PC-3 (cell line): Measurements from ENCODE around the gene HUS1.

Experiments
- CTCF ChIP-seq: fragments of 300-600 bp; sonication (generic); conservative IDR thresholded peaks from 2 replicates; pipeline ENCODE4 v1.5.1; 2017; ENCODE audit warnings: antibody characterized with exemption, low read depth, mild to moderate bottlenecking, low read length
- EZH2 ChIP-seq: fragments of 300-600 bp; sonication (generic); IDR thresholded peaks from one replicate; pipeline ENCODE4 v1.6.1; 2017; ENCODE audit warnings: antibody characterized with exemption, mild to moderate bottlenecking, low read length; ENCODE audit not compliant: unreplicated experiment
- EZH2phosphoT487 ChIP-seq: fragments of 300-600 bp; sonication (generic); IDR thresholded peaks from 2 replicates; pipeline ENCODE4 v1.6.1; 2018; ENCODE audit warnings: mild to moderate bottlenecking, antibody characterized with exemption, low read length, borderline replicate concordance

DNA sequence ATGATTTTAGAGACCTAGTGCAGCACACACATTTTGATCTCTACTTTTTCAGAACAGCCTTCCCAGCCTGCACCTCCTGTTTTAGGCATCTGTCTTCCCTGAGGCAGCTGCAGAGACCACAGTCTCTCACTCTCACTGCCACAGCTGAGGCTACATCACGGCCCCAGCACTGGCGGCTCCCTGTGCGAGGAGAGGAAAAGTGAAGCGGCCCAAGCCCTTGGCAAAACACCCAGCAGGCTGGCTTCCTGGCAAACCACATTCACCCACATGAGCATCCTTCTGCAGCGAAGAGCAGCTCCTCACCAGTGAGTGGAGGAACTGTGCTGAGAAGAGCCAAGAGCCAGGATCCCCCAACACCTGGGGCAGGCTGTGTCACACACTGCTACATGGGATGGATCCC, 14.0 kb downstream of the HUS1 start:
- TF ChIP-seq CTCF: no peak
- TF ChIP-seq EZH2: no peak
- TF ChIP-seq EZH2phosphoT487: no peak
